ENCODE measurements around the gene ACAT2. TPM values are rescaled to one million over a fixed set of nuclear protein-coding genes. Genes with fewer than 3 reads are reported as not detected.

Gene ACAT2
- total RNA-seq, 2 experiments from 2014 or later, result 21.4 to 25.8 TPM

DNA sequence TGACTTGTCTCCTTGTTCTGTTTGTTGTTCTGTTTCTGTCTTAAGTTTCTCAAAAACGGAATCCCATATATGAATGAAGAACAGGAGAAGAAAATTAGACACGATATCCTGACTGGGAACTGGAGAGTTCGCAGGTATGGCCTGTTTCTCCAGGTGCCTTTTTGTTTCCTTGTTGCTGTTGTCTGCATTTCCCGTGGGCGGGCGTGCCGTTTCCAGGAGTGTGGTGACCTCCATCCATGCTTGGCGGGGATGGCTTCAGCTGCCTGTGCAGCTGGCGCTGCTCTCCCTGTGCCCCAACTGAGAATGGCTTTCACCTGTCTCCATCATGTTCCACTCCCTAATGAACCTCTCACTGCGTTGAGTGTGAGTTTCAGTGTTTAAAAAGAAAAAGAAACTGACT, 42.7 kb downstream of the ACAT2 start:
- Histone ChIP-seq H3K9me3 (ENCODE audit: control insufficient read depth in 1 of 2, insufficient read depth in 1 of 2, low read length in 2 of 2) (no peaks in the 10 kb centered on the region), H3K27ac (ENCODE audit: low read depth in 1 of 2, low read length in 2 of 2) (no peak overlapping the region), H3K4me3 (ENCODE audit: low read length) (no peak overlapping the region), H3K36me3 (ENCODE audit: insufficient read depth, low read length) (peaks cover 6% of the 10 kb centered on the region), H3K27me3 (ENCODE audit: control insufficient read depth in 1 of 2, insufficient read depth in 2 of 2, low read length in 2 of 2) (no peaks in the 10 kb centered on the region), H3K4me1 (ENCODE audit: insufficient read depth, low read length) (no peaks in the 10 kb centered on the region)
- no peak overlapping the region for H3K27ac Mint-ChIP-seq
- H3K4me3 Mint-ChIP-seq, result no peak overlapping the region
- no peaks in the 10 kb centered on the region for H3K27me3 Mint-ChIP-seq
- intact Hi-C loops (cut with DNase I, micrococcal nuclease), result no loop called here
- ChIA-PET CTCF (no interaction called here), POLR2A (no interaction called here)
- no peaks in the 10 kb centered on the region for H3K4me1 Mint-ChIP-seq (ENCODE audit: low read depth)
- TF ChIP-seq, protein P1, sequence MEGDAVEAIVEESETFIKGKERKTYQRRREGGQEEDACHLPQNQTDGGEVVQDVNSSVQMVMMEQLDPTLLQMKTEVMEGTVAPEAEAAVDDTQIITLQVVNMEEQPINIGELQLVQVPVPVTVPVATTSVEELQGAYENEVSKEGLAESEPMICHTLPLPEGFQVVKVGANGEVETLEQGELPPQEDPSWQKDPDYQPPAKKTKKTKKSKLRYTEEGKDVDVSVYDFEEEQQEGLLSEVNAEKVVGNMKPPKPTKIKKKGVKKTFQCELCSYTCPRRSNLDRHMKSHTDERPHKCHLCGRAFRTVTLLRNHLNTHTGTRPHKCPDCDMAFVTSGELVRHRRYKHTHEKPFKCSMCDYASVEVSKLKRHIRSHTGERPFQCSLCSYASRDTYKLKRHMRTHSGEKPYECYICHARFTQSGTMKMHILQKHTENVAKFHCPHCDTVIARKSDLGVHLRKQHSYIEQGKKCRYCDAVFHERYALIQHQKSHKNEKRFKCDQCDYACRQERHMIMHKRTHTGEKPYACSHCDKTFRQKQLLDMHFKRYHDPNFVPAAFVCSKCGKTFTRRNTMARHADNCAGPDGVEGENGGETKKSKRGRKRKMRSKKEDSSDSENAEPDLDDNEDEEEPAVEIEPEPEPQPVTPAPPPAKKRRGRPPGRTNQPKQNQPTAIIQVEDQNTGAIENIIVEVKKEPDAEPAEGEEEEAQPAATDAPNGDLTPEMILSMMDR (IDR thresholded peaks at IDR 0.05), result no peak
- no peaks in the 10 kb centered on the region for H3K9me3 Mint-ChIP-seq
- no peak for DNase-seq
- ATAC-seq (ENCODE audit: poor library complexity), result no peak
- H3K36me3 Mint-ChIP-seq (ENCODE audit: low read depth), result peaks cover 12% of the 10 kb centered on the region

DNA sequence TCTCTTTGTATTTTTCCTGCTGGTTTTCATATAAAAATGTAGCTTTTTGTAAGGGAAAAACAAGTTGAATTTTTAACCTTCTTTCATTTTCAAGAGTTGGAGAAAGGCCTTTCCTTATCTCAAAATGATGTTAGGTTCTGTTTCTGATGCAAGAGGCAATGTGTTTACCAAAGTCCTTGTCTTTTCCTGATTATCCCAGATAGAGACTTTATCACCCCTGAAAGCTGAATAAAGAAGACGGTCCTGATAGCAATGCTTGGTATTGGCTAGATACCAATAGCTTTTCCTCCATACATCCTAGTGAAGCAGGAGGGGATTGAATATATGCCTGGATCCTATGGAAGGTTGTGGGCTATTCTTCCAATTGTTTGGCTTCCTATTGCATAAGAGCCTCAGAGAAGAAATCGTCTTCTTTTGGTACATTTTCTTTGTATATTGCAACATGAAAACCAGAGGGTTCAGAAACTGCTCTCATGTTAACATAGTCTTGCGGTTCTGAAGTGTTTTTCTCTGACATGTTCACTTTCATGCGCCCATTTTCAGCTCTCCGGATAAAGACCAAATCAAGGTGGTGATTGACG, 43.7 kb downstream of the ACAT2 start:
- H3K4me3 ChIP-seq (ENCODE audit: low read length), result no peak overlapping the region
- H3K27ac ChIP-seq (ENCODE audit: low read depth in 1 of 2, low read length in 2 of 2), result no peak overlapping the region
- Mint-ChIP-seq H3K27ac (no peak overlapping the region), H3K4me1 (ENCODE audit: low read depth) (no peaks in the 10 kb centered on the region), H3K36me3 (ENCODE audit: low read depth) (peaks cover 6% of the 10 kb centered on the region), H3K4me3 (no peak overlapping the region), H3K9me3 (no peaks in the 10 kb centered on the region), H3K27me3 (no peaks in the 10 kb centered on the region)
- intact Hi-C loops (cut with DNase I, micrococcal nuclease), result no loop called here
- ChIA-PET CTCF (no interaction called here), POLR2A (no interaction called here)
- ATAC-seq (ENCODE audit: poor library complexity) (no peak), DNase-seq (no peak)
- H3K9me3 ChIP-seq (ENCODE audit: control insufficient read depth in 1 of 2, insufficient read depth in 1 of 2, low read length in 2 of 2), result no peaks in the 10 kb centered on the region
- TF ChIP-seq, protein P1 (IDR thresholded peaks at IDR 0.05), result no peak
- no peaks in the 10 kb centered on the region for H3K36me3 ChIP-seq (ENCODE audit: insufficient read depth, low read length)
- H3K4me1 ChIP-seq (ENCODE audit: insufficient read depth, low read length), result no peaks in the 10 kb centered on the region
- H3K27me3 ChIP-seq (ENCODE audit: control insufficient read depth in 1 of 2, insufficient read depth in 2 of 2, low read length in 2 of 2), result no peaks in the 10 kb centered on the region

DNA sequence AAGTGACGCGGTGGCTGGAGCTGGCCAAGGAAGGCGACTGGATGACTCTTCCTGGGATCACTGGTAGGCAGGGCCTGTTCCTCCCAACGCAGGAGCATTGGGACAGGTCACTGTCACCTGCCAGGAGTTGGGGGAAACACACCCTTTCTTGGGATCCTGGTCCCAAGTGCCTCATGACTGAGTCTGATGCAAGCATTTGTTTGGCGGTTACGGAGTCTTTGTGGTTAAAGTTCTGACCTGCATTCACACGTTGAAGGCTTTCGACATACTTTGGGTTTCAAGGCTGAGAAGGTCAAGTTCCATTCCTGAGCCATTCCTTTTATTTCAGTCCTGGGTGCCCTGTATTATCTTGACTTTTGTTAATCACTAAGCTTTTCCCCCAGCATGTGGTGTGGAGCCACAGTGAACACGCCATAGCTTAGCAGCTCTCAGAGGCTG, 44.2 kb downstream of the ACAT2 start:
- Histone ChIP-seq H3K36me3 (ENCODE audit: insufficient read depth, low read length) (no peaks in the 10 kb centered on the region), H3K27ac (ENCODE audit: low read depth in 1 of 2, low read length in 2 of 2) (no peak overlapping the region), H3K27me3 (ENCODE audit: control insufficient read depth in 1 of 2, insufficient read depth in 2 of 2, low read length in 2 of 2) (no peaks in the 10 kb centered on the region), H3K4me3 (ENCODE audit: low read length) (no peak overlapping the region), H3K4me1 (ENCODE audit: insufficient read depth, low read length) (no peaks in the 10 kb centered on the region), H3K9me3 (ENCODE audit: control insufficient read depth in 1 of 2, insufficient read depth in 1 of 2, low read length in 2 of 2) (no peaks in the 10 kb centered on the region)
- no peaks in the 10 kb centered on the region for H3K27me3 Mint-ChIP-seq
- no peaks in the 10 kb centered on the region for H3K9me3 Mint-ChIP-seq
- TF ChIP-seq, protein P1 (IDR thresholded peaks at IDR 0.05), result no peak
- H3K36me3 Mint-ChIP-seq (ENCODE audit: low read depth), result peaks cover under 1% of the 10 kb centered on the region
- DNase-seq (no peak), ATAC-seq (ENCODE audit: poor library complexity) (no peak)
- no peak overlapping the region for H3K27ac Mint-ChIP-seq
- H3K4me3 Mint-ChIP-seq, result no peak overlapping the region
- intact Hi-C loops (cut with DNase I, micrococcal nuclease), result no loop called here
- ChIA-PET CTCF (no interaction called here), POLR2A (no interaction called here)
- H3K4me1 Mint-ChIP-seq (ENCODE audit: low read depth), result no peaks in the 10 kb centered on the region

Data from CD4-positive, alpha-beta T cell (primary cell).